ENCODE results near the gene EFCAB8.

- TF ChIP-seq EZH2 (IDR thresholded peaks at IDR 0.05; ENCODE audit: insufficient read depth, low read length), result no peak
- TF ChIP-seq, protein P1, sequence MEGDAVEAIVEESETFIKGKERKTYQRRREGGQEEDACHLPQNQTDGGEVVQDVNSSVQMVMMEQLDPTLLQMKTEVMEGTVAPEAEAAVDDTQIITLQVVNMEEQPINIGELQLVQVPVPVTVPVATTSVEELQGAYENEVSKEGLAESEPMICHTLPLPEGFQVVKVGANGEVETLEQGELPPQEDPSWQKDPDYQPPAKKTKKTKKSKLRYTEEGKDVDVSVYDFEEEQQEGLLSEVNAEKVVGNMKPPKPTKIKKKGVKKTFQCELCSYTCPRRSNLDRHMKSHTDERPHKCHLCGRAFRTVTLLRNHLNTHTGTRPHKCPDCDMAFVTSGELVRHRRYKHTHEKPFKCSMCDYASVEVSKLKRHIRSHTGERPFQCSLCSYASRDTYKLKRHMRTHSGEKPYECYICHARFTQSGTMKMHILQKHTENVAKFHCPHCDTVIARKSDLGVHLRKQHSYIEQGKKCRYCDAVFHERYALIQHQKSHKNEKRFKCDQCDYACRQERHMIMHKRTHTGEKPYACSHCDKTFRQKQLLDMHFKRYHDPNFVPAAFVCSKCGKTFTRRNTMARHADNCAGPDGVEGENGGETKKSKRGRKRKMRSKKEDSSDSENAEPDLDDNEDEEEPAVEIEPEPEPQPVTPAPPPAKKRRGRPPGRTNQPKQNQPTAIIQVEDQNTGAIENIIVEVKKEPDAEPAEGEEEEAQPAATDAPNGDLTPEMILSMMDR (IDR thresholded peaks at IDR 0.05; ENCODE audit: insufficient read depth, low read depth, low read length), result no peak
Observed at GRCh38 chr20:32841632-32842031, 17.1 kb upstream of the EFCAB8 start.

All from astrocyte (in vitro differentiated cells and primary cell).